Epithelial cell of proximal tubule (primary cell): ENCODE results near the gene LDLRAD3. TPM values are rescaled to one million over a fixed set of nuclear protein-coding genes. Genes with fewer than 3 reads are reported as not detected.

Experiments used
- DNase-seq: peaks from one replicate; pipeline ENCODE4 v3.0.0-alpha.2; 2011; ENCODE audit warnings: low read depth
- H3K4me3 ChIP-seq: 2 replicates; pipeline ENCODE4 v1.5.1; 2011; ENCODE audit warnings: low read depth, mild to moderate bottlenecking, low read length
- CTCF ChIP-seq: conservative IDR thresholded peaks from 2 replicates; pipeline ENCODE4 v1.5.1; 2012; ENCODE audit warnings: low read depth, mild to moderate bottlenecking, low read length
- total RNA-seq: library from RNA; depleted of rRNA; stranded (reverse); fragments of >200 nt; gene quantifications from 2 replicates; pipeline ENCODE4 v1.2.3, GENCODE V29; 2015

LDLRAD3 gene
- total RNA-seq, 1 donor from 2014 or later: 8.2 TPM

- H3K4me3 ChIP-seq: no peak overlapping the region
- TF ChIP-seq CTCF: no peak
- no peak for DNase-seq
Measured at GRCh38 chr11:36213393-36213840, 269.6 kb downstream of the LDLRAD3 start.

GRCh38 chr11:36214480-36214879, 270.6 kb downstream of the LDLRAD3 start:
- H3K4me3 ChIP-seq: no peak overlapping the region
- TF ChIP-seq CTCF: no peak
- DNase-seq: no peak

GRCh38 chr11:36214976-36215692, 271.3 kb downstream of the LDLRAD3 start:
- DNase-seq: no peak
- TF ChIP-seq CTCF: no peak
- H3K4me3 ChIP-seq: no peak overlapping the region

GRCh38 chr11:36215693-36216060, 271.8 kb downstream of the LDLRAD3 start:
- no peak overlapping the region for H3K4me3 ChIP-seq
- TF ChIP-seq CTCF: no peak
- no peak for DNase-seq

GRCh38 chr11:36216061-36216615, 272.3 kb downstream of the LDLRAD3 start:
- no peak for TF ChIP-seq CTCF
- no peak overlapping the region for H3K4me3 ChIP-seq
- no peak for DNase-seq

- no peak for TF ChIP-seq CTCF
- no peak overlapping the region for H3K4me3 ChIP-seq
- DNase-seq: no peak
Measured at GRCh38 chr11:36218283-36218921, 274.5 kb downstream of the LDLRAD3 start.
